ENCODE measurements around the gene SHMT2.

Gene SHMT2

DNA sequence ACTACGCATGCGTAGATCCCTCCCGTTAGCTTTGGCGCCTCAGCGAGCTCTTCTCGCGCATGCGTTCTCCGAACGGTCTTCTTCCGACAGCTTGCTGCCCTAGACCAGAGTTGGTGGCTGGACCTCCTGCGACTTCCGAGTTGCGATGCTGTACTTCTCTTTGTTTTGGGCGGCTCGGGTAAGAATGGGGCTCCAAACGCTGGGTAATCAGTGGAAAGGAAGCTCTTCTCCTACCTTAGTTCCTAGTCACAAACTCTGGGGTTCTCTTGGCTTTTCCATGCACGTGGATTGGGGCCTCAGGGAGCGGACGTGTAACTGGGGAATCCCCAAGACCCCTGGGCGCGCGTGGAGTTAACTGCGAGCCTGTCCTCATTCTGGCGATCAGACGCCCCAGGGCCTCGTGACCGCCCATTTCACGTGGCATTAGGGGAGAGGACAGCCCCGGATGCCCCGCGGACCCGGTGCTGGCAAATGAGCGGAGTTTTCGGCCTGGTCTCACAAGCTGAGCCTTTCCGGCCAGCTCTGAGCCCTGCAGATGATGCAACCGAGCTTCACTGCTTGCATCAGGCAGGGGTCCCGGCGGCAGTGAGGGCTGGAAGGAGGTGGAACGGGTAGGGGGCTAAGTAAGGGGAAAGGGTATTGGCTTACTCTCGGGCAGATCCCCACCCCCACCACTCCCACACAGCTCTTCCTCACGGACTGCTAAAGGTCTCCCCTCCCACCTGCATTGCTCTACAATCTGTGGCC lies at the start of gene SHMT2:
SHMT2 (plus strand) TSS at position 78 of the 747 bp plus-strand sequence; CDS start at position 146, 68 bp downstream.
- DNase-seq = peak; percentile 94

GRCh38 chr12:57180321-57180989 lies 49.1 kb upstream of the SHMT2 start:
- no peak for DNase-seq

DNA sequence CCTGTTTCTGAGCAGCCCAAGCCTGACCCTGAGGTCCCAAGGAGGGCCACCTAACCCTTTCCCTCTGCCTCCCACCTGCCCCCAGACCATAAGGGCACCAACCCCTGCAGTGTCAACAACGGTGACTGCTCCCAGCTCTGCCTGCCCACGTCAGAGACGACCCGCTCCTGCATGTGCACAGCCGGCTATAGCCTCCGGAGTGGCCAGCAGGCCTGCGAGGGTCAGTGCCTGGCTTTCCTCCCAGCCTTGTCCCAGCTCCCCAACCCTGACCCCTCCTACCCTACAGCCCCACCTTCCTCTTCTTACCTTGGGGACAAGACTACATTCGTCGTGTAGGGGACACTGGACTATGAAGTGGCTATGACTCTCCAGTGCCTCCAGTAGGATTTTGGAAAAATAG lies 48.4 kb upstream of the SHMT2 start:
- no peak for DNase-seq

GRCh38 chr12:57181561-57182155 lies 47.9 kb upstream of the SHMT2 start:
- DNase-seq = no peak

DNA sequence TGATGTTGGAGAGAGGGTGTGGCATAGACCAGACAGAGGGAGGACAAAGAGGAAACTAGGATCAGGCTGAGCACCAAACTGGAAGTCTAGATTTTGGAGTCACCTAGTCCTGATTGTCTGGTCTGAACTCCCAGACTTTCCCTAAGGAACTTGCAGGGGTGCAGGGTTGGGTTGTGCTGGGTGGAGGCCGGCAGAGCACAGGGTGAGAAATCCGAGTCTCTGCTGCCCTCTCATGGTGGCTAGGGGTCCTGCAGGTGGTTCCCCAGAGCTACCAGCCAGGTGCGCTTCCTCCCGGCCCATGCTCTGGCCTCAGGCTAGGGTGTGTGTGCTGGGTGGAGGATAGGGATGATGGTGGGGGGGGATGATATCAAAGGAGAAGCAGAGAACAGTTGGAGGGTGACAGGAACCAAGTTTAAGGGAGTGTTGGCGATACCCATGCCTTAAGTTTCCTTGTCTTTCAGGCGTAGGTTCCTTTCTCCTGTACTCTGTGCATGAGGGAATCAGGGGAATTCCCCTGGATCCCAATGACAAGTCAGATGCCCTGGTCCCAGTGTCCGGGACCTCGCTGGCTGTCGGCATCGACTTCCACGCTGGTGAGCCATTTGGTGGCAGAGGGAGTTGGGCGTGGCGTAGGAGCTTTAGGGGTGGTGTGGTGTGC lies 46.5 kb upstream of the SHMT2 start:
- peak; percentile 25 for DNase-seq

GRCh38 chr12:57183939-57184725 lies 45.4 kb upstream of the SHMT2 start:
- no peak for DNase-seq

DNA sequence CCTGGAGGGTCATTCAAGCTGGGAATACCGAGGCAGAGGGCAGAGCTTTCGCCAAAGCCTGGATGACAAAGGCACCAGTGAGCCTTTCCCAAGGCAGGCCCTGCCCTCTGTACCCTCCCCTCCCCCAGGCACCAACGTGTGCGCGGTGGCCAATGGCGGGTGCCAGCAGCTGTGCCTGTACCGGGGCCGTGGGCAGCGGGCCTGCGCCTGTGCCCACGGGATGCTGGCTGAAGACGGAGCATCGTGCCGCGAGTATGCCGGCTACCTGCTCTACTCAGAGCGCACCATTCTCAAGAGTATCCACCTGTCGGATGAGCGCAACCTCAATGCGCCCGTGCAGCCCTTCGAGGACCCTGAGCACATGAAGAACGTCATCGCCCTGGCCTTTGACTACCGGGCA lies 44.1 kb upstream of the SHMT2 start:
- no peak for DNase-seq

DNA sequence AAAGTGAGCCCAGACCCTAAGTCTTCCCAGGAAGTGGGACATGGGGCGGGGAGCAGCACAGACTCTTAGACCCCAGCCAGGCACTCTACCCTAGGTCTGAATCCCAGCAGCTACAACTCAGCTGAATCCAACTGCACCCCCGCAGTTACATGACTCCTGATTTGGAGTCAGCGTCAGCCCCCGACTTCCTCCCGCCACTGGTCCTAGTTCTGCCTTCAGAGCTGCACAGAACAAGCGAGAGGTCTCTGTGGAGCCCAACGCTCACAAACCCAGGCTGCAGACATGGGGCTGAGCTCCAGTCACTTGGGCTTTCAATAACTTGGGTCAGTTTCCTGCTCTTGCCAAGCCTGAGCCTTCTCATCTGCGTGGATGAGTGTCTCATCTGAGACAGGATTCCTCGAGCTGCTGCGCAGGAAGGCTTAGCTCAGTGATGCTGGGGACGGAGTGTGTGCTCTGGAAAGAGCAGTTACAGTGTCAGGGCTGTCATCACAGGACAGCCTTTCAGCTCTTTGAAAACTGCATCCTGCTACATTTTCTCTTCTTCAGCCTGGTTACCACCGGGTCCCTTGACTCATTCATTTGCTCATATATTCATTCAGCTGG lies 43.5 kb upstream of the SHMT2 start:
- no peak for DNase-seq

GRCh38 chr12:57187222-57188089 lies 42.1 kb upstream of the SHMT2 start:
- no peak for DNase-seq

- no peak for DNase-seq
These were observed 41.5 kb upstream of the SHMT2 start for GRCh38 chr12:57188090-57188425.

GRCh38 chr12:57190037-57190436 lies 39.5 kb upstream of the SHMT2 start:
- peak; percentile 2 for DNase-seq

DNA sequence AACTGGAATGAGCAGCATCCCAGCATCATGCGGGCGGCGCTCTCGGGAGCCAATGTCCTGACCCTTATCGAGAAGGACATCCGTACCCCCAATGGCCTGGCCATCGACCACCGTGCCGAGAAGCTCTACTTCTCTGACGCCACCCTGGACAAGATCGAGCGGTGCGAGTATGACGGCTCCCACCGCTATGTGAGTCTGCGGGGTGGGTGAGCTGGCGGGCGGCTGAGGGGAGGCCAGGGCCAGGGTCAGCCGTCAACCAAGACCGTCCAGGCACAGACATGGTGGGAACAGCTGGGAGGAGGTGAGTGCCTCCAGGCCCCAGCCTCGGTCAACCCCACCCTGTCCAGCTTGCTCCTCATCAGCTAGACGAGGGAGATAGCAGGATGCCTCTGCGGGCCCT lies 38.7 kb upstream of the SHMT2 start:
- no peak for DNase-seq

DNA sequence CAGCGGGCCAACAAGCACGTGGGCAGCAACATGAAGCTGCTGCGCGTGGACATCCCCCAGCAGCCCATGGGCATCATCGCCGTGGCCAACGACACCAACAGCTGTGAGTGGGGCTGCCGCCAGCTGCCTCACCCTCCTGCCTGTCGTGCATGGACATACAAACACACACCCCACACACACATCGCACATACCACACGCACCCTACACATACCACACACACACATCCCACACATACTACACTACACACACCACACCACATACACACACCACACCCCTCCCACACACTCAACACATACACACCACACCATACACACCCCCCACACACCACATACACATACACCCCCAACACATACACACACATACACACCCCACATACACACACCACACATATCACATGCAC lies 38.1 kb upstream of the SHMT2 start:
- DNase-seq = no peak

DNA sequence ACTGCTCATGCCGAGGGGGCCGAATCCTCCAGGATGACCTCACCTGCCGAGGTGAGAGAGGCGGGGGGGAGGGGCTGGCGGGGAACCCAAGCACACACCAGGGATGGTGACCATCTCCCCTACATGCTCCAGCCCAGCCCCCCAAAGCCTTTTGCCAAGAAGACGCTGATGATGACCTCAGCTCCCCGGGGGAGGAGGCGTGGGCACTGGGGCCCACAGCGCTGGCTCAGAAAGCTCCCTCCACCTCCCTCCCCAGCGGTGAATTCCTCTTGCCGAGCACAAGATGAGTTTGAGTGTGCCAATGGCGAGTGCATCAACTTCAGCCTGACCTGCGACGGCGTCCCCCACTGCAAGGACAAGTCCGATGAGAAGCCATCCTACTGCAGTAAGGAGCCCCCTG lies 36.6 kb upstream of the SHMT2 start:
- no peak for DNase-seq

DNA sequence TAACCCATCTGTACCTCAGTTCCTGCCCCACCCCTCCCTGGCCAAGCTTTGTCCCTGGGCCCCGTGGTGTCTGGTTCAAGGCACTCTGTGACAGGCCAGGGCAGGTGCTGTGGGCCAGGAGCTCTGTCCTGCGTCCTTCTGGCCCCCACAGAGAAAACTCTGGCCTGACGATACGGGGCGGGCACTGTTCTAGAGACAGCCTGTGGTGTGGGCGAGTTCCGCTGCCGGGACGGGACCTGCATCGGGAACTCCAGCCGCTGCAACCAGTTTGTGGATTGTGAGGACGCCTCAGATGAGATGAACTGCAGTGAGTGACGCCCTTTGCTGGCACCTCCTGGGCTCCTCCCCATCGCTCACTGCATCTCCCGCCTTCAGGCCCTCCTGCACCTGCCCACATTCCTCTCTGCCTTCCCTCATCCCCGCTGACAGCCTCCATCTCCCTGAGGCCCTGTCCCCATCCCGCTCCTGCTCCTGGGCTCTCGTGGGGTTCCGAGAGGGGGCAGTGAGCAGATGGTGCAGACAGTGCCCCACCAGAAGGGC lies 35.7 kb upstream of the SHMT2 start:
- no peak for DNase-seq

- DNase-seq = no peak
These were observed 35.3 kb upstream of the SHMT2 start for GRCh38 chr12:57194253-57194652.

DNA sequence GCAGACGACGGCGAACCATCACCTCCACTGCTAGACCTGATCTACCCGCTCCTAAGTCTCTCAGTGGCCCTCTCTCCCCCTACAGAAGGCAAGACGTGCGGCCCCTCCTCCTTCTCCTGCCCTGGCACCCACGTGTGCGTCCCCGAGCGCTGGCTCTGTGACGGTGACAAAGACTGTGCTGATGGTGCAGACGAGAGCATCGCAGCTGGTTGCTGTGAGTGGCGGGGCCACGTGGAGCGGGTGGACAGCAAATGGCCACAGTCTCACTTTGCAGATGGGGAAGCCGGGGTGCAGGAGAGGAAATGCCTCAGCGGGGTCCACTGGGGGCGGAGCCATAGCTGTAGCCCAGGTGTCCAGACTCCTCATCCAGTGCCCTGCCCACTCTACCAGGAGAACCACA lies 34.3 kb upstream of the SHMT2 start:
- DNase-seq = no peak

DNA sequence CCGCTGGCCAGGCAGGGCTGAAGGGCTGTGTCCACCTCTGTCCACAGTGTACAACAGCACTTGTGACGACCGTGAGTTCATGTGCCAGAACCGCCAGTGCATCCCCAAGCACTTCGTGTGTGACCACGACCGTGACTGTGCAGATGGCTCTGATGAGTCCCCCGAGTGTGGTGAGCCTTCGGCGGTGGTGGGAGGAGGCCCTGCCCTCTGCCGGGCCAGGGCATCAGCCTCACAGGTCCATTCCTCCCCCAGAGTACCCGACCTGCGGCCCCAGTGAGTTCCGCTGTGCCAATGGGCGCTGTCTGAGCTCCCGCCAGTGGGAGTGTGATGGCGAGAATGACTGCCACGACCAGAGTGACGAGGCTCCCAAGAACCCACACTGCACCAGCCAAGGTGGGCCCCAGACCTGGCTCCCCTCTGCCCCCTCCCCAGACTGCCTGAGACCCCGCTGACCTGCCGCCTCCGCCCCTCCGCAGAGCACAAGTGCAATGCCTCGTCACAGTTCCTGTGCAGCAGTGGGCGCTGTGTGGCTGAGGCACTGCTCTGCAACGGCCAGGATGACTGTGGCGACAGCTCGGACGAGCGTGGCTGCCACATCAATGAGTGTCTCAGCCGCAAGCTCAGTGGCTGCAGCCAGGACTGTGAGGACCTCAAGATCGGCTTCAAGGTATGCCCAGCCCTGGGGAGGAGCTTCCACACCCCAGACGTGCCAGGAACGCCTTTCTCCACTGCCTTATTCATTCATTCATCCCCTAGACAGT lies 33.7 kb upstream of the SHMT2 start:
- DNase-seq = no peak

DNA sequence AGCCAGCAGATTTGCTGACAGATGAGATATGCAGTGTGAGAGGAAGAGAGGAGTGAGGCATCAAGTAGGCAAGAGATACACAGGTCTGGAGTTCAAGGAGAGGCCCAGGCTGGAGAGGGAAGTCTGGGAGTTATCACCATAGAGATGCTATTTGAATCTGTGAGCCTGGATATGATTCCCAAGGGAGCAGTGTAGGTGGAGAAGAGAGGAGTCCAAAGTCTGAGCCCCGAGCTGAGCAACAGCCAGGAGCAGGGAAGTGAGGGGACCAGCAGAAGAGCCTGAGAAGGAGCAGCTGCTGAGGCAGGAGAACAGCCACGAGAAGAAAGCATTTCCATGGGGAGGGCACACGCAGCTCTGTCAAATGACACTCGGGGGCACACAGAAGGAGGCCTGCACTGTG lies 33.1 kb upstream of the SHMT2 start:
- no peak for DNase-seq

DNA sequence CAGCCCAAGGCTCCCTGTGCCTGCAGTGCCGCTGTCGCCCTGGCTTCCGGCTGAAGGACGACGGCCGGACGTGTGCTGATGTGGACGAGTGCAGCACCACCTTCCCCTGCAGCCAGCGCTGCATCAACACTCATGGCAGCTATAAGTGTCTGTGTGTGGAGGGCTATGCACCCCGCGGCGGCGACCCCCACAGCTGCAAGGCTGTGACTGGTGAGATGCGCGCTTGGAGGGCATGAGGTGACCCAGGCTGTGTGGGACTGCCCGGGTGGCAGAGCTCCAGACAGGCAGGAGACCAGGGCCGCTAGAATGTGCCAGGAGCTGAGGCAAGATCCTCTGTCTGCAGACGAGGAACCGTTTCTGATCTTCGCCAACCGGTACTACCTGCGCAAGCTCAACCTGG lies 32.6 kb upstream of the SHMT2 start:
- DNase-seq = no peak

GRCh38 chr12:57198329-57198728 lies 31.2 kb upstream of the SHMT2 start:
- DNase-seq = no peak
